GM10847 (cell line): ENCODE measurements around the gene AREL1.

Experiments
- POLR2A ChIP-seq: IDR thresholded peaks from 2 replicates; pipeline ENCODE4 v1.6.1; 2011; ENCODE audit not compliant: insufficient read length; ENCODE audit errors: extremely low read depth

Gene AREL1

DNA sequence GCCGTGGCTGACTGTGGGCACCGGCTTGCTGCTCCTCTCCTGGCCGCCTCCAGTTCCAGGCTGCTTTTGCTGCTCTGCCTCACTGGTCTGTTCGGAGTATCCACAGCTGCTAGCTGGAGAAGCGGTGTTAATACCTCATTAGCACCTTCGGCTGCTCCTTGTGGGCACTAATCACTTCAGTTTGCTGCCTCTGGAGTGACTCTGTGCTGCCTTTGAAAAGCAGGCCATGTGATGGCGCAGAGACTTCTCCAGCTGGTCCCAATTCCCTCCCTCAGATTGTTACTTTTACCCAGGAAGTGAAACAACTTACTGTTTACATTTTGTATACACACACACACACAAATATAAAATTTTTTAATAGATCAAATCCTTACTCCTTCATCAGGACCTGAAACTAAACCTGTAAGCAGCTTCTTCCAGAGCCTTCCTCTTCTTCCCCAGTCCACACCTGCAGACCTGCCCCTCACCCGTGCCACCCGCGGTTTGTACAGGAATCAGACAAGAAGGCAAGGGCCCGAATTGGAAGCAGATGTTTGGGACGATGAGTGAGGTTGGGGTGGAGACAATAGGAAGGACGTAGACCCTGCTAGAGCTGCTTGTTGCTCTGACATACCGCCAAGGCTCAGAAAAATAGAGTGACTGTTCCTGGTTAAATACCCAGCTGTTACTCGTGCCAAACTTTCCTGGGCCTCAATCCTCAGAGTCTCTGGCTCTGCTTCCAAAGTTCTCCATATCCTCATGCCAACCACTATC lies 59.3 kb downstream of the AREL1 start:
- no peak for TF ChIP-seq POLR2A

GRCh38 chr14:74652541-74652940 lies 60.3 kb downstream of the AREL1 start:
- no peak for TF ChIP-seq POLR2A

- no peak for TF ChIP-seq POLR2A
These were observed 61.8 kb downstream of the AREL1 start for GRCh38 chr14:74650927-74651686.

- no peak for TF ChIP-seq POLR2A
These were observed 63.2 kb downstream of the AREL1 start for GRCh38 chr14:74649673-74650072.

- no peak for TF ChIP-seq POLR2A
These were observed 63.7 kb downstream of the AREL1 start for GRCh38 chr14:74649167-74649566.

DNA sequence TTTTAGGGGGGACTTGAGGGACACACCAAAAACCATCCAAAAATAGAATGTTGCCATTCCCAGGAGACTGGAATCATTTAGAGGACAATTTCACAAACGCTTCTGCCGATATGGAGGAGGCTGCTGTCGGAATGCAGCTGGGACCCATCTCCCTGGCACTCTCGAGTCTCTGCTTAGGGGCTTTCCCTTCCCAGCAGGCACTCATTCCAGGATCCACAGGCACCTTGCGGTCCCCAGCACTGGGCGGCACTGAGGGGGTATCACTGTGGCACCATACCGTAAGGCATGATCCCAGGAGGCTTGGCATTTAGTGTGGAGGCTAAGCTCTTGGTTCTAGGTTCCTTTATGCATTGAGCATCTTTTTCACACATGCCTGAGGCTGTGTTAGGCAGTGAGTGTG lies 64.3 kb downstream of the AREL1 start:
- TF ChIP-seq POLR2A, result no peak

- no peak for TF ChIP-seq POLR2A
These were observed 65.0 kb downstream of the AREL1 start for GRCh38 chr14:74647678-74648461.

DNA sequence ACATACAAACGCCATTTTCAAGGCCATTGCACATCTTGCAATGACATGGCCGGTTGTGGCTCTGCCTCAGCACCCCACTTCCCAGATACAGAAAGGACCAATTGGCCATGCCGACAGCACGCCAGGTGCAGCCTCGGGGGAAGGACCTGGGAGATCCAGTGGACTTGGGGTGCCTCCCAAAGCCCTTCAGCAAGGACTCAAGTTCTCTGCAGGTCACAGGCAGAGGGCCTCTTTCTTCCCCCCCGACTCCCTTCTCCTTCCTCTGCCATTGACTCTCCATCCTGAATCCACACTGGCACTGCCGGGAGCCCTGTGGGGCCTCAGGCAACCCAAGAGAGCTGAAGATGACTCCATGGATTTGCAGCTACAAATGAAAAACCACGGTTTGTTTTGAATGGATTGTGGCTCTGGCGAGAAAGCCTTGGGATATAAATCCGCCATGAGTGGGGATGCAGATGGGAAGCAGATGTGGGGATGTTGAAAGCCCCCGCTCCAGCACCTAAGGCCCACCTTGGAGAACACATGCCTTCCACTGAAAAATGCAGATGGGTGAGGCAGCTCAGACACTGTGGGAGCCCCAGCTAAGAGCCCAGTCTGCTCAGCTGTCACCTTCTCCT lies 65.7 kb downstream of the AREL1 start:
- TF ChIP-seq POLR2A, result no peak

- TF ChIP-seq POLR2A, result no peak
These were observed 67.0 kb downstream of the AREL1 start for GRCh38 chr14:74645756-74646470.

- TF ChIP-seq POLR2A, result no peak
These were observed 67.6 kb downstream of the AREL1 start for GRCh38 chr14:74645244-74645643.

DNA sequence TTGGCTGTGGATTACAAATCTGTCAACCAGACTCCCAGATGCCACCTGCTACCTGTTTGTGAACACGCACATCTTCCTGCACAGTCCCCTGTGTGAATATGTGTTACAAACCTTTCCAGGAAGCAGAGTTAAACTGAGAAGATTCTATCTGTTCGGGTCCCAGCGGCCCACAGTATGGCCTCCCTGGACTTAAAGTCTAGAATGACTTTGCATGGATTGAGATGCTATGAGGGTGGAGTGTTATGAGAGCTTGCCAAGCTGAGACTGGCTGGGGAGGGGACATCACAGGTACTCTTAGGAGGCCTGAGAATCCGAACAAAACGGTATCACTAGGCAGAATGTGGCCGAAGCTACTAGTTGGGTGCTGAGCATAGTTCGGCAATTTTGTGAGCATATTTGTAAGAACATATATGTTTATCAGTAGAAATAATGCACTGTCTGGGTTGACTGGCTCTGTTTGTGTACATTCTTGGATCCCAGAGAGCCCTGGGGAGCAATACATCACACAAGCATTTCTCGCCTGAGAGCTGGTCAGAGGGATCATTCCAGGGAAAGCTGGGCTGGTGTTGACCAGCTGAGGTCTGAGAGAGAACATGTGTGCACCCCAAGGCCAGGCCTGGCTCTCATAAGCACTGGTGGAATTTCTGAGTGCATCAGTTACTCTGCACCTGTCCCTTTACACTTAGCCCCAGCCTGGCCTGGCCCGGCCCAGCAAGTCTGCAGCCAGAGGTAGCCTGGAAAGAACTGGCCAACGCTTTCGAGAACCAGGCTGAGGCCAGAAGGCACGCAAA lies 71.1 kb downstream of the AREL1 start:
- TF ChIP-seq POLR2A, result no peak

GRCh38 chr14:74638966-74639365 lies 73.9 kb downstream of the AREL1 start:
- TF ChIP-seq POLR2A, result no peak

DNA sequence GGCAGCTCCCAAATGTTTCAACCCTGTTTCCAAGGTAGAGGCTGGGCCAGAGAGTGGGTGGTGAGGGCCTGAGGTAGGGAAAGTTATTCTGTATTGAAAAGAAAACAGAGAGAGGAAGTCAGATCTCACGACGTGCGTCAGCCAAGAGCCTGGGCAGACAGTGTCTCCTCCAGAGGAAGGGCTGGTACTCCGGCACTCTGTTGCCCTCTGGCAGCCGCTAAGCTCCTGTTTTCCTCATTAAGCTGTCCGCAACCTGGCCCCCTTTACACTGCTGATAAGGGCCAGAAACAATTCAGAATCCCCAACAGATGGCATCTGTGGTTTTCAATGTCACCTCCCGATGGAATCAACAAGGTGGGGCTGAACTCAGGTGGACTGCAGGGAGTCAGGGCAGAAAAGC lies 74.8 kb downstream of the AREL1 start:
- TF ChIP-seq POLR2A, result no peak

- no peak for TF ChIP-seq POLR2A
These were observed 75.7 kb downstream of the AREL1 start for GRCh38 chr14:74637178-74637550.
